GM19438 (cell line): ENCODE data around the gene RTTN.

Experiments used
- ATAC-seq: cut with Tn5 transposase; IDR thresholded peaks from one replicate; pipeline ENCODE4 v1.9.1; 2021; ENCODE audit warnings: low read depth; ENCODE audit not compliant: unreplicated experiment

Gene RTTN

DNA sequence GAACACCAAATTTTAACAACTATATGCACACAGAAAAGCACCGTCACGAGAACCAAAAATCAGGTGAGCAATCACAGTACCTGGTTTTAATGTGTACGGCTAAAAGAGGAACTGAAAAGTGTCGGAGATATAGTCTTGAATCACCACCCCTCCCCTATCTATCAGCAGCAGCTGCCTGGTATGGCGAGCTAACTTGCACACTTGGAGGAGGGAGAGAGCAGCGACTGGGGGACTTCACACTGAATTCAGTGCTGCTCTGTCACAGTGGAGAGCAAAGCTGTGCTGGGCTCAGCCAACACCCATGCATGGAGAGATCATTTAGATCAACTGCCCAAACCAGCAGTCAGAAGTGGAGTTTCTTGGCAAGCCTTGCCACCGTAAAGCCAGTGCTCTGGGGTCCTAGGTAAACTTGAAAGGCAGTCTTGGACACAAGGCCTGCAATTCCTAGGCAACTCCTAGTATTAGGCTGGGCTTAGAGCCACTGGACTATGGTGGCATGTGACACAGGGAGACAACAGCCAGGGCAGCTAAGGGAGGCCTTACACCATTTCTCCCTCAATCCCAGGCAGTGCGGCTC lies 168.6 kb downstream of the RTTN start:
- ATAC-seq: peak; percentile 99

DNA sequence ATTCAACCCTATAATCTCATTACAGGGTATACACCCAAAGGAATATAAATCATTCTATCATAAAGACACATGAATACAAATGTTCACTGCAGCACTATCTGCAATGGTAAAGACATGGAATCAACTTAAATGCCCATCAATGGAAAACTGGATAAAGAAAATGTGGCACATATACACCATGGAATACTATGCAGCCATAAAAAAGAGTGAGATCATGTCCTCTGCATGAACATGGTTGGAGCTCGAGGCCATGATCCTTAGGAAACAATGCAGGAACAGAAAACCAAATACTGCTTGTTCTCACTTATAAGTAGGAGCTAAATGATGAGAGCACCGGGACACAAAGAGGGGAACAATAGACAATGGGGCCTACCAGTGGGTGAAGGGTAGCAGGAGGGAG lies 169.3 kb downstream of the RTTN start:
- no peak for ATAC-seq

DNA sequence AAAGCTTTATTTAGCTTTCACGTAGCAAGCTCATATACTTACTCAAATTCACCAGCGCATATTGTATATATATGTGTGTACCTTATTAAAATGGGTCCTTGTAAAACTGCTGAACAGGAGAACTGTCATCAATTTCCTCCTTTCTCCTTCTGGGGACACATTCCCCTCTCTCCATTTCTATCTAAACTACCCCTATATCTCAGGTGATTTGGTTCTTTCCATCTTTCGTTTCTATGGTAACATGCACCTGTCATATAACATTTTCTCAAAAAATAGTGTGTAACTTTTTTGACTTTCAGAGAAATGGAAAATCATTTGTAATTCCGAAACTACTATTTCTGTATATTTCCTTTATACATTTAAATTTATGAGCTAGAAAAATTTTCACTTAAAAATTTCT lies 174.3 kb downstream of the RTTN start:
- no peak for ATAC-seq

DNA sequence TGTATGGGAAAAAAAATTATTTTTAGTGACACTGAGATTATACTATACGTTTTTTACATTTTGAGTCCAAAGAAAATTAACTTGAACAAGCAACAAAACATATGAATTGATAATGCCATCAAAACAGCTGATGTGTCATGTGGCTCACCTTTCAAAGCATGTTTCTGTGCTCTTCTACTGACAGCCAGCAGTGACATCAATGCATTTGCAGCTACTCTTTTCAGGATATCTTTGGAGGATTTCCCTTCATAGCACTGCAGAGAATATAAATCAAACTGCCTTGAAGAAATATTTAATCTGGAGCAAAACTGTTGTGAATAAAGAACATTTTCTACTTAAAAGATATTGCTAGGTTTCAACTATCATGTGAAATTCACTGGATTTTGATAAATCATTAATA lies 174.8 kb downstream of the RTTN start:
- no peak for ATAC-seq

DNA sequence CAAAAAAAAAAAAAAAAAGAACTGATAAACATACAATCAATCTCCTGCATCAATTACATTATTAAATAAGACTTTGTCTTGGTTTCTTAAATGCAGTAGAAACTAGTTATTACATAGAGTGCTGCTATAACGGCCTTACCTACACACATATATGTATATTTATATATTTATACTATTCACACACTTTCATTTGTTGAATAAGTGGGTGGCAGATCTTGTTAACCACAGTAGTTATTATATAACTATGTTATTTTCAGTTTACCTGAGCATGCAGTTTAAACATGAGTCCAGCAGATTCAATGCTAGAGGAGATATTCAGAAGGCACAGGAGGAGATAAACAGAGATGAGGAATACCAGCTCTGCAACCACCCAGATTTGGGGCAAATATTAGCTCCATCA lies 176.3 kb downstream of the RTTN start:
- ATAC-seq: peak; percentile 56

DNA sequence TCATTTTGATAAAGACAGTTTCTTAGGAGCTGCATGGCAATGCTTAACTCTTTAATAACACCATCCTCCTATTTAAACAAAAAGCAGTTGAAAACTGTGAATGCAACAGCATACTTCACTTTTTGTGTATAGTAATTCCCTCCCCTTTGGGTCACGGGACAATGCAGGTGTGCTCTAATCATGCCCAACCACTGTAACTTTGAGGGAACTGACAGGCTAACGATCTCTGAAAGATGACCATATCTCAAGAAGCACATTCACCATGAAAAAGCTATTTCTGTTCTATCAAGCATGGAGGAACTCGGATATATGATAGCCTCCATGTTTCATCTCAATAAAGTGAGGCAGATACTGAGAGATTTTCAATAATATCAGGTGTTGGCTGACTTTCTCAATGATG lies 176.8 kb downstream of the RTTN start:
- ATAC-seq: peak; percentile 88

DNA sequence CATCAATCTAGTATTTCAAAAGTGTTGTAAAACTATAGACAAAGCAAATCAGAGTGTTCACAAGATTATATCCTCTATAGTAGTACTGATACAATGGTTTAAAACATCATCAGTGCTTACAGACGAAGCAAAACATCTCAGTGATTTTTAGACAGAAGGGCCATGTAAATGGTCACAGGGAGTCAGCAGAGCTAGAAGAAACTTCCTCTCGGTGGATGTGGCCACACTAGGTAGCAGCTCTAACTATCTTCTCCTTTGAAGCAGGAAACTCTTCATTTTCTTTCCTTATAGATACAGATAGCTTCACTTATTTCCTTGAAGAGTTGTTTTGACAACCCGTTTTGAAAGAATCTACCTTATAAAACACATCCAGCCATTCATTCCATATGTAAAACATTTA lies 177.4 kb downstream of the RTTN start:
- peak; percentile 45 for ATAC-seq

DNA sequence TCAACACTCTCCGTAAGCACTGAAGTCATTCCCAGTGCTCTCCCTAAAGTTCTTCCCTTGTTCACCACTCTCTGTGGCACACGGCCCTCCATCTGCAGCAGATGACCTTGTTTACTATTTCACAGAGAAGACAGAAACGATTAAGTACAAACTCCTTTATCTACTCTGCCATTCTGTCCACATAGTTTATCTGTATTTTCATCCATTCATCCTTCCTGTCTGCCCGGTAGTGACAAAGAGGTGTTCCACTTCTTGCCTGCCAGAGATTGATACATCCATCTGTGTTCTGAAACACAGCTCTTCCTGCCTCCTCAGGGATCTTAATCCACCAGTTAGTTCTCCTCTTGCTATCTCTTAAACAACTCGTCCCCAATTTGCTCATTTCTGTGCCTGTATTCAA lies 179.9 kb downstream of the RTTN start:
- no peak for ATAC-seq

DNA sequence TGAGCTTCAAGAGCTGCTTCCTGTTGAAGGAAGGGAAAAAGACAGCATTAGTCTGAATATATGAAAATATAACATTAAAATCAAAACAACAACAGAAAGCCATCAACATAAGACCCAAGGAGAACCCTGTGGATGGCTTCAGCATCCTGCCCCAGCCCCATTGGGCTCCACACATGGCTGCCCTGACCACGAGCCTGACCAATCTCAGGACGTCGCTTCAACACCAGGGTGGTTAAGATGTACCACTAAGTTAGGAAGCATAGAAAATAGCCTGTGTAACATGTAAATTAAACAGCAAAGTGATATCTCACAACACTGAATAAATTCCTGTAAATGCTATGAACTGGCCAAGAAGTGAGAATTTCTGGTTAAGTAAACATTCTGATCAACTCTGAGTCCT lies 180.7 kb downstream of the RTTN start:
- ATAC-seq: no peak

DNA sequence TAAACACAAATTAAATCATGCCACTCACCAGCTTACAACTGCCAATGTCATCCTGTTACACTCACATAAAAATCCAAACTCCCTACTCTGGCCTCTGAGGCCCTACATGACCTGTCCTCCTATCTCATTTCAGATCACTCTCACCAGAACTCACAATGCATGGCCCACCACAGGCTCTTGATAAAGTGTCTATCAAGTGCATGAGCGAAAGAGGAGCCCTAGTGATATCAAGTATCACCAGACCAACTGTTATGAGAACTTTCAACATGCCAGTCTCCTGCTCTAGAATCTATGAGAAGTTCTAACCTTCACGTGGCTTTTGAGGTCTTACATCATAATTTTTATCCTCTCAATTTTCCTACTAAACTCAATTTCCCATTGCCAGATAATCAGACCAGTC lies 181.4 kb downstream of the RTTN start:
- ATAC-seq: no peak

DNA sequence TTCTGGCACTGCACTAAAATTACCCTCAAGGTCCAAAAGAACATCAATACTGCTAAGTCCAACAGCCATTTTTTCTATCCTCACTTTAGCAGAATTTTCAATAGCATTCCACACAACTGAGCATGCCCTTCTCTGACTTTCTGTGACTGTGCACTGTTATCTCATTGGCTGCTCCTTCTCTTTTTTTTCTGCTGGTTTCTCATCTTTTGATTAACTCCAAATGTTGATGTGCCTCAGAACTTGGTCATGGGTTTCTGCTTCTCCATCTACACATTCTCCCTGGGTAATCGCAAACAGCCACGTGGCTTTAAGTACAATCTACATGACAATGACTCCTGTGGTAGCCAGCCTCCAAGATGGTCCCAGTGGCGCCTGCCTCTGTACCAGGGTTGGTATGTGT lies 182.9 kb downstream of the RTTN start:
- no peak for ATAC-seq

DNA sequence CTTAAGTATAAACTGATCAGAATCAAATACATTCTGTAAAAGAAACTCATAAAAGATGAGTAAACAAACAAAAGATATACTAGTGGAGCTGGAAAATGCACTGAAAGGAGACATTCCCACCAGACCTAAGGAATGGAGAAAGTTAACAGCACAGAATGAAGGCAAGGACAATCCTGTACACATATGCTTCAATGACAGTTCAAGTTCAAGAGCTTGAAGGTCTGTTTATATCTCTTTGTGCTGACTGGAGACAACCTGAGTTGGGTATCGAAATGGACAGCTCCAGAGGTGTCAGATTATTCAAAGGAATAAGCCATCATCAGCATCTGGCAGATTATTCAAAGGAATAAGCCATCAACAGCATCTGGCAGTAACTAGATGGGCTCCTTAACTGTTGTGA lies 184.0 kb downstream of the RTTN start:
- no peak for ATAC-seq

DNA sequence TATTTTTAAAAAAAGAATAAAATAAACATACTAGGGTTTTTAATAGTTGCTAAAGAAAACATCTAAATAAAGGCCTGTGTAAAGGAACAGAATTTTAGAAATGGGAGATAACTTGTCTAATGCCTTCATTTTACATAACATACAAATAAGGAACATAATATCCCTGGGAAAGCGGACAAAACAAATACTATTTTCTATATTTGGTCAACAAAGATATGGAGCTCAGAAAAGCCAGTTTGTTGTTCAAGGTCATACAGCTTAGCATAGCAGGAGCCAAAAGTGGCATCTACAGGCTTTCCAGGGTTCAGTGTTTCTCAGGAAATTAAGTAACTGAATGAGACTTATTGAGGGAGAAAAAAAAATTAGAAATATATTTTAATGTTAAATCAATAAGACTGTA lies 184.4 kb downstream of the RTTN start:
- no peak for ATAC-seq

DNA sequence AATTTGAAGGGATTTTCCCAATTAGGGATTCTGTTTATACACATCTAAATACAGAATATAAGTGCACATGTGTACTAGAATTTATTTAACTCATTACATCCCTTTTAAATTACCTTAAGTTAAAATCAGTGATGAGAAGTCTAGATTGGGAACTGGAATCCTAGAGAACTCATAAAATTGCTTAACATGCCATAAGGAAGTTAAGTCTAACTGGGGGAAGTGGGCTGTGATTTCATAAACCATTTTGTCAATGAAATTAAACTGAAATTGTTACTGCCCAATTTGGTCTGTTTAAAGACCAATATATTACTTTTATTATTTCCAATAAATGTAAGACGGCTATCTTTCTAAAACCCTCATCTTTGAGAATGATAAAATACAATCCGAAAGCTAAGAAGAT lies 185.5 kb downstream of the RTTN start:
- no peak for ATAC-seq

DNA sequence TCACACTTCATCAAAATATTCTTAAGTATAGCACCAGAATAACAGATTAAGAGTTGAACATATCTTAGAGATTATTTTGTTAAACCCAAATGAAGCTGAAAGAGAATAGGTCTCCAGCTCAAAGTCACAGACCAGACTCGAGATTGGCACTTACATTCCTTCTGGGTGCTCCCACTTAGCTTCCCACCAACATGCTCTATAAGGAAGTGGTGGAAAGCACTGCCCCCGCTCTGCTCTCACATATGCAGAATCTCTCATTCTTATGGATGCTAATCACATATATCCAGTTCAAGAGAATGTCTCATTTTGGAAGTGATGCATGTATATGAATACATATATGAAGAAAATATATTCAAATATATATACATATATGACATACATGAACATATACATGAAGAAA lies 186.4 kb downstream of the RTTN start:
- ATAC-seq: no peak

DNA sequence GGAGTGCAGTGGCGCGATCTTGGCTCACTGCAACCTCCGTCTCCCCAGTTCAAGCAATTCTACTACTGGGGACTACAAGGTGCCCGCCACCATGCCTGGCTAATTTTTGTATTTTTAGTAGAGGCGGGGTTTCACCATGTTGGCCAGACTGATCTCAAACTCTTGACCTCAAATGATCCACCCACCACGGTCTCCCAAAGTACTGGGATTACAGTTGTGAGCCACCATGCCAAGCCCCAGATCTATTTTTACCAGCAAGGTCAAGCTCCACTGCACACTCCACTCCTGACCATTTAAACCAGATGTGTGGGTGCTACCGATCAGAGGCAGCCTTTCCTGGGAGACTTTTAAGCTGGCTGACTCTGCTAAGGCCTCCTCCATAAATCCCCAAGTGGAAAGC lies 190.4 kb downstream of the RTTN start:
- ATAC-seq: no peak

DNA sequence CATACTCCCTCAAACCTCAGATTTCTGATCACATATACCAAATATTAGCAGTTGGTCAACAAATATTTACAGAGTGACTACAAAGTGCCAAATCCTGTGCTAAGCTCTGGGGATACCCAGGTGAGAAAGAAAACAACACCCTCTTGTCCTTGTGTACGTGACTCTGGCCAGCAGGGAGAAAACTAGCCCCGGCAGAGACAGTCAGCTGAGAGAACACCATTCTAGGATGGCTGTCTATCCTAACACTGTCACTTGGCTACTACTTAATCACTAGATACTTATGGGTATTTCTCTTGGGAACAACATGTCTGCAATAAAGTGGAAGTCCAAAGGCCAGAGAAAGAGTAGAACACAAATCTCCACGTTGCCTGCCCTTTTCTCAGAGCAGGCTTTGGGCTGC lies 199.9 kb downstream of the RTTN start:
- ATAC-seq: no peak

DNA sequence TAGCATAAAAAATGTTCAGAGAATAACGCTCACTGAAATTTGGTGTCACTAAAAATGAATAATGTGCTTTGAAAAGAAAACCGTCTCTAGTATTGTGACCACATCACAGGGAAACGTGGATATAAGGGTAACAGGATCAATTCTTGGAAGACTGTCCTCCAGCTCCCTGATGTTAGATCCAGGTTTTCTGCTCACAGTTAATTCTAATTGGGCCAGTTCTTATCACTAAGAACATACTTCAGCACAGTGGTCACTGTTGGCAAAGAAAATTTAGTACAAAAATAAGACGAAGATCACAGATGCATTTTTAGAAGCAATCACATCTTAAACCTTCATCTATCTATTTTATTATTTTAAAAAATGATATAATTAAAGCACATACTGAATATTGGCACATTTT lies 200.8 kb downstream of the RTTN start:
- ATAC-seq: no peak

DNA sequence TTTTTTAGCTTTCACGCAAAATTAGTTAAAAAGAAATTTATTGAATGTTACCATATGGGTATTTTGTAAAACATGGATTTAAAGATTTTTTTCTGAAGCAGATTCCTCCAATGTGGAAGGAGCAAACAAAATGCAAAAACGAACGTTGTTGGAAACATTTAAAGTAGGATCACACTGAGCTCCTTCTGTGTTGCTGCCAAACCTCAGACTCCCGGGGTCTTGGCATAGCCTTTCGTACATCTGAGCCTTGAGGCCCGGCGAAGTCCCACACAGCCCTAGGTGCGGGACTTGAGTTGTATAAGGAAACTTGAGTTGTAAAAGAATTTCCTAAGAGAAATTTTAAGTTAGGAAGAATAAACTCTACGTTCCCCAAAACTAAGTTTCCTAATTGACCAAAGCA lies 205.8 kb downstream of the RTTN start:
- no peak for ATAC-seq

DNA sequence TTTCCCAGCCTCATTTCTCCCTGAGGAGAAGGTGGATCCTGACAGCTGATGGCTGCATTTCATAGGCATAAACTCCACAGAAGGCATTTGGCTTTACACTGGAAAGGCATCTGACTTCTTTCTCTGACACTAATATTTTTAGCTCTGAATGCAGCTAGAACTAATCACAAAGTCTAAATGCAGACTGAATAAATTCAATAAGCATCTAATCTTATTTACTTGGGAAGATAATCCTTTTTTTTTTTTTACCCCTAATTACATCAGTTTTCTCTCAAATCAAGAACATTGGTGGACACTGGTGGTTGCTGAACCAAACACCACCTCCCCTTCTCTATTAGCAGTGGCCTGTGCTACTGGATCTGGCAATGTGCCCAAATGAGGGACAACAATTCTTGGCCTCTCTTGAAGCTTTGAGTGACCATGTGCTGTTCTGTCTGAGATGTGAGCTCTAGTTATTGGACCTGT lies 206.9 kb downstream of the RTTN start:
- ATAC-seq: no peak

DNA sequence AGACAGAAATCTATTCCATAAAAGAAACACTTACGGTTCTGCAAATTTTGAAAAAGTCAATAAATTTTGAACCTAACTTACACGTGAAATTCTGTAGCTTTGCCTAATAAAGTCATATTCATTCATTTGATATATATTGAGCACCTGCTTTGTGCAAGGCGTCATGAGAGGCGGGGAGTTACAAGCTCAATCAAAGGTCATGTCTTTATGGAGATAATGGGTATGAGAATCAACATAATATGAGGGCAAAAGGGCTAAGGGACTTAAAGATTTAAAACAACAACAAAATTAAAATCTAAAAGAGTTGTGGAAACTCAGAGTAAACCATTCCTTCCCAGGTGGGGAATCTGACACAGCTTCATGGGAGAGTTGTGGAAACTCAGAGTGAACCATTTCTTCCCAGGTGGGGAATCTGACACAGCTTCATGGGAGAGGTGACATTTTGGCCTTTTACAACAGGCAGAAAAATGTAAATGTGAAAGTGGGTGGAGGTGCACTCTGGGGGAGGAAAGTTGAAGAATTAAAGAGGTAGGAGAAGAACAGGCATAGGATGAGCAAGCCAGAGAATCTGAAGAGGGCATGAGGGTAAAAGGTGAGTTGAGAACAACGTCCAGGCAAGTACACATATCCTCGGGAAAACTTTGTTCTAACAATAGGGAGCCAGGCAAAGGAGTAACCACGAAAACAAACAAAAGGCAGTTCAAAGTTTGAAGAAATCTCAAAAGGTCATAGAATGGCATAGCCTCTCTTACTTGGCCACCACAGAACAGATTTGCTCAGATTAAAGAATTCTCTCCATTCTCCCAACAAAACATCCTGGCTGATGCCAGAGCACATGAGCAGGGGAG lies 208.3 kb downstream of the RTTN start:
- ATAC-seq: no peak

DNA sequence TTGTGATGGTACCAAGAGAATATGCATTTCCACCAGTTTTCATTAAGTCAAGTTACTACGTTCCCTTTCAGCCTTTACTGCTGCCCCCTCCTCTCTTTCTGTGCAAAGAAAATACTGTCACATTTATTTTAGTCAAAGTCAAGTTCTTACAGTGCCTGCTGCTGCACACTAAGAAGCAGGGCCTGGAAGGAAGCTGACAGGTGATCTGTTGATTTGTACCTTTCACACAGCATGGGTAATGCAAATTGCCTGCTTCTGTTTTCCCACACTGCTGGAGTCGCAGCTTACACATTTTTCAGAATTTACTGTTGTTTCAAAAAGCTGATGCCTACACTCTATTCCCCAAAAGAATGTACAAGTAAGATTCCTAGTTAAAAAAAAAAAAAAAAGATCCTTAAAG lies 209.1 kb downstream of the RTTN start:
- no peak for ATAC-seq
